Tibial nerve (tissue), 4 donors: ENCODE results near the gene KIRREL2. TPM values are rescaled to one million over a fixed set of nuclear protein-coding genes. Genes with fewer than 3 reads are reported as not detected.

Source experiments
- DNase-seq, 2 donors: peaks; one replicate each; pipeline ENCODE4 v3.0.0-alpha.2; 2019; ENCODE audit warnings: low spot score in 2 of 2
- H3K27ac ChIP-seq, 4 donors: fragments of 200-600 bp; sonication (generic) in 3 of 4; one replicate each; pipeline ENCODE4 v1.5.1; 2017 to 2019; ENCODE audit warnings: mild to moderate bottlenecking in 1 of 4
- H3K27me3 ChIP-seq, 2 donors: fragments of 200-600 bp; sonication (generic) in 1 of 2; one replicate each; pipeline versions ENCODE4 v1.5.1 to v1.6.0; 2017 to 2019
- H3K36me3 ChIP-seq, 3 donors: fragments of 200-600 bp; sonication (generic); one replicate each; pipeline ENCODE4 v1.5.1; 2018 to 2019
- H3K4me1 ChIP-seq, 4 donors: fragments of 200-600 bp; sonication (generic) in 3 of 4; one replicate each; pipeline ENCODE4 v1.5.1; 2017 to 2019
- H3K4me3 ChIP-seq, 4 donors: fragments of 200-600 bp; sonication (generic) in 3 of 4; one replicate each; pipeline ENCODE4 v1.5.1; 2017 to 2019; ENCODE audit warnings: mild to moderate bottlenecking in 1 of 4, moderate library complexity in 1 of 4
- H3K9me3 ChIP-seq, 4 donors: fragments of 200-600 bp; sonication (generic) in 3 of 4; one replicate each; pipeline ENCODE4 v1.5.1; 2017 to 2019
- EP300 ChIP-seq, 2 donors: sonication (generic); formaldehyde crosslinking; IDR thresholded peaks; one replicate each; pipeline ENCODE4 v1.6.1; 2017; ENCODE audit warnings: antibody characterized with exemption in 2 of 2, mild to moderate bottlenecking in 1 of 2
- POLR2A ChIP-seq, 2 donors: fragments of 450-650 bp; IDR thresholded peaks; one replicate each; pipeline ENCODE4 v1.6.1; 2017; ENCODE audit warnings: antibody characterized with exemption in 2 of 2, mild to moderate bottlenecking in 2 of 2, moderate library complexity in 2 of 2
- WGBS, 2 donors: methylation state at CpG; one replicate each; pipeline ENCODE4 v1.1.5; 2018; 5-methylcytosine and 5-hydroxymethylcytosine counted together
- total RNA-seq, 4 donors: library from RNA; depleted of rRNA; stranded (reverse); fragments of >200 nt; gene quantifications; one replicate each; pipeline ENCODE4 v1.1.0, GENCODE V29; 2016
- TF ChIP-seq, protein P1 (sequence below), 5 experiments: fragments of 200-600 bp in 3 of 5; fragments of 450-650 bp in 2 of 5; sonication (generic) in 3 of 5; IDR thresholded peaks; one replicate each; pipeline ENCODE4 v1.5.1; 2016 to 2019; ENCODE audit warnings: antibody characterized with exemption in 5 of 5, mild to moderate bottlenecking in 3 of 5, moderate library complexity in 2 of 5

KIRREL2 gene
- total RNA-seq, 4 donors from 2014 or later, result 0.44 TPM; not detected in 3

DNA sequence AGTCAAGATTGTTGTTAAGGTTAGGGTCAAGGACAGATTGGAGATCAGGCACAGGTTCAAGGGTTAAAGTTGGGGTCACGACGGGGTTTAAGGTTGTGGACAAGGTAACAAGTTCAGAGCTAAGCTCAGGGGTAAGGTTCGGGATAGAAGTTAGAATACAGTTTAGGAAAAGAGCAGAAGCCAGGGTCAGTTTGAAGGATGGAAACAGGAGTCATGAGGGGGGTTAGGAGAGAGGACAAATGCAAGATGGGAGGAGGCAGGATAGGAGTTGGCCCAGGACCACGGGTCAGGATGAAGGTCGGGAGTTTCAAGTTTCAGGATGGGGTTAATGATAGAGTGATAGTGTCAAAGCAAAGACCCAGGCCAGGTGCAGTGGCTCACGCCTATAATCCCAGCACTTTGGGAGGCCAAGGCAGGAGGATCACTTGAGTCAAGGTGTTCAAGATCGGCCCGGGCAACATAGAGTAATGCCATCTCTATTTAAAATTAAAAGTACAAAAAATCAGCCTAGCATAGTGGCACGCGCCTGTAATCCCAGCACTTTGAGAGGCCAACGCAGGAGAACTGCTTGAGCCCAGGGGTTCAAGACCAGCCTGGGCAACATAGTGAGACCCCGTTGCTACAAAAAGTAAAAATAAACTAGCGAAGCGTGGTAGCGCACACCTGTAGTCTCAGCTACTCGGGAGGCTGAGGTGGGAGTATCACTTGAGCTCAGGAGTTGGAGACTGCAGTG, 12.1 kb upstream of the KIRREL2 start:
- Histone ChIP-seq H3K27me3 (peaks cover 2 to 66% of the 10 kb centered on the region in 2 donors), H3K4me3 (no peak overlapping the region), H3K36me3 (no peaks in the 10 kb centered on the region), H3K4me1 (peaks cover 0 to 22% (median 9%) of the 10 kb centered on the region in 4 donors), H3K9me3 (peaks cover 0 to 26% (median 0%) of the 10 kb centered on the region in 4 donors), H3K27ac (no peak overlapping the region)
- DNase-seq, result no peak
- TF ChIP-seq, protein P1, sequence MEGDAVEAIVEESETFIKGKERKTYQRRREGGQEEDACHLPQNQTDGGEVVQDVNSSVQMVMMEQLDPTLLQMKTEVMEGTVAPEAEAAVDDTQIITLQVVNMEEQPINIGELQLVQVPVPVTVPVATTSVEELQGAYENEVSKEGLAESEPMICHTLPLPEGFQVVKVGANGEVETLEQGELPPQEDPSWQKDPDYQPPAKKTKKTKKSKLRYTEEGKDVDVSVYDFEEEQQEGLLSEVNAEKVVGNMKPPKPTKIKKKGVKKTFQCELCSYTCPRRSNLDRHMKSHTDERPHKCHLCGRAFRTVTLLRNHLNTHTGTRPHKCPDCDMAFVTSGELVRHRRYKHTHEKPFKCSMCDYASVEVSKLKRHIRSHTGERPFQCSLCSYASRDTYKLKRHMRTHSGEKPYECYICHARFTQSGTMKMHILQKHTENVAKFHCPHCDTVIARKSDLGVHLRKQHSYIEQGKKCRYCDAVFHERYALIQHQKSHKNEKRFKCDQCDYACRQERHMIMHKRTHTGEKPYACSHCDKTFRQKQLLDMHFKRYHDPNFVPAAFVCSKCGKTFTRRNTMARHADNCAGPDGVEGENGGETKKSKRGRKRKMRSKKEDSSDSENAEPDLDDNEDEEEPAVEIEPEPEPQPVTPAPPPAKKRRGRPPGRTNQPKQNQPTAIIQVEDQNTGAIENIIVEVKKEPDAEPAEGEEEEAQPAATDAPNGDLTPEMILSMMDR (IDR thresholded peaks at IDR 0.05), result no peak
- TF ChIP-seq EP300 (IDR thresholded peaks at IDR 0.05) (no peak), POLR2A (IDR thresholded peaks at IDR 0.05) (no peak)
- 58 to 65% methylated on average over 16 of the region's 16 CpGs for WGBS, 2 donors

DNA sequence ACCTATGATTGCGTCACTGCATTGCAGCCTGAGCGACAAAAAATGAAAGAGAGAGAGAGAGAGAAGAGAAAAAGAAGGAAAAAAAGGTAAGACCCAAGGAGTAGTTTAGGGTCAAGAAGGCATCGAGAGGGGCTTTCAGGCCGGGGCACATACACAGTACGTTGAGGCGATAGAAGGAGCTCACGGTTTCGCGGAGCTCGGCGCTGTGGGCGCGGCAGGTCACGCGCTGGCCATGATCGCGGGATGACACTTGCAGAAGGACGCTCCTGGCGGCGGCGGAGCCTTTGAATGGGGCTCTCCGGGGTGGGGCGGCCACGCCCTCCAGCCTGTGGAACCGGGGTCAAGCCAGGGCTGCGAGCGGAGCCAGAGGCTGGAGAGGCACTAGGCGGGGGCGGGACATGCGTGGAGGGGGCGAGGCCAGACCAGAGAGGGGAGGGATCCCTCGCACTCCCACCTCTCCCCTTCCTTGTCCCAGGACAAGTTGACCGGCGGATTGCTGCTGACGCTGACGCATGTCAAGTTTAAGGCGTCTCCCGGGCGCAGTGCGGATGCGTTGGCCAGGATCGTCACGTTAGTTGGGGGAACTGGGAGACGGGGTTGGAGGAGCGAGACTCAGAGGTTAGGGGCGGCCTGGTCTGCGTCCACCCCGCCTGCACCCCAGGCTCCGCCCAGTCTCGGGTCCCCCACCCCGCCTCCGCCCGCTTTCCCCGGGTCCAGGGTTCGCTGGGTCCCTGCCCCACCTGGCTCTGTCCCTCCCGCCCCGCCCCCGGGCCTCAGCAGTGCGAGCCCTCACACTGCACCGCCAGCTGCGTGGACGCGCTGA, 11.3 kb upstream of the KIRREL2 start:
- DNase-seq, result no peak
- H3K36me3 ChIP-seq, result no peaks in the 10 kb centered on the region
- peaks cover 2 to 74% of the 10 kb centered on the region in 2 donors for H3K27me3 ChIP-seq
- H3K4me1 ChIP-seq, result peaks cover 0 to 22% (median 9%) of the 10 kb centered on the region in 4 donors
- H3K4me3 ChIP-seq, result peak overlapping the region in 2 of 4 donors; percentile 7 to 18
- WGBS, 2 donors, result 6 to 7% methylated on average over 33 to 38 of the region's 63 CpGs
- TF ChIP-seq, protein P1 (IDR thresholded peaks at IDR 0.05), result no peak
- no peak for TF ChIP-seq POLR2A (IDR thresholded peaks at IDR 0.05)
- peaks cover 0 to 18% (median 0%) of the 10 kb centered on the region in 4 donors for H3K9me3 ChIP-seq
- H3K27ac ChIP-seq, result no peak overlapping the region

DNA sequence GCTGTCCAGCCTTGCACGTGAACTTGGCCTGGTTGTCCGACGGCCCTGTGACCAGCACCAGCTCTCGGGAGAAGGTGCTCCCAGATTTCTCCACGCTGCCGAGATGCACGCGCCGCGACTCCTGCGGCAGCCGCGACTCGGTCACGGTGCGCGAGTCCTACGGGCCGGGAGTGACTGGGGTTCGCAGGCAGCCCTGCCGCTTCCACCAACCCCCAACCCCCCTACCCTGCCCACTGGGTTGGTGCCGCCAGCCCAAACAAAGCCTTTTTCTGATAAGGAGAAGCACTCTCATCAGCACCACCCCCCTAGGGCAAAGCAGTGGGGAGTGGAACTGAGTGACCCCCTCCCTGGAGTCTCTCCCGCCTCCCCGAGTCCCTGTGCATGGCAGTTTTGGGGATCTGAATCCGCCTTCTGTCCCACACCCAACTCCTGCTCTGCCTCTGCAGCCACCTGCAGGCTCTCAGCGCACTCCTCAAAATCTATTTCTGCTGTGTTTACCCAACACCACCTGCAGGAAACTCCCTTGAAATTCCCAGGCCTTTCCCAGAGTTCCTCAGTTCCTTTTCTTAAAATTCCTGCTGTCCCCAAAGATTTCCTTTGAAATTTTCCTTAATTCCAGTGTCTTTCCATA, 10.6 kb upstream of the KIRREL2 start:
- TF ChIP-seq, protein P1 (IDR thresholded peaks at IDR 0.05), result no peak
- TF ChIP-seq EP300 (IDR thresholded peaks at IDR 0.05), result no peak
- TF ChIP-seq POLR2A (IDR thresholded peaks at IDR 0.05), result no peak
- DNase-seq, result no peak
- 8 to 9% methylated on average over 11 to 22 of the region's 26 CpGs for WGBS, 2 donors
- Histone ChIP-seq H3K36me3 (no peaks in the 10 kb centered on the region), H3K27ac (no peak overlapping the region), H3K27me3 (peaks cover 2 to 80% of the 10 kb centered on the region in 2 donors), H3K4me3 (no peak overlapping the region), H3K4me1 (peaks cover 0 to 22% (median 9%) of the 10 kb centered on the region in 4 donors), H3K9me3 (peaks cover 0 to 13% (median 0%) of the 10 kb centered on the region in 4 donors)

DNA sequence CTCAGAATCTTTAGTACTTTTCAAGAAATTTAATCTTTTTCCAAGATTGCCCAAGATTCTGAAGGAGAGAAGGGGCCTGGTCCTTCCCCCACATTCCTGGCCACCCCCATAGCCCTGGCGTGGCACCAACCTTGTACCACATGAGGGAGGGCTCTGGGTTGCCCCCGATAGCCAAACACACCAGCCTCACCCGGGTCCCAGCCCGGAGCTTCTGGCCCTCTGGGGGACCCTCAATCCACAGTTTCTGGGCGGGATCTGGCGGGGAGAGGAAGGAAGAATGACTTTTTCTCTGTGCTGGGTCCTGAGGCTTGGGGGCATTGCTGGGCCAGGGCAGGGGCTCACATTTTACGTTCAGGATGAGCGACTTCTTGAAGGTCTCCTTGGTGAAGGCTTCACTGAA, 8.8 kb upstream of the KIRREL2 start:
- Histone ChIP-seq H3K9me3 (no peaks in the 10 kb centered on the region), H3K4me1 (peaks cover 0 to 22% (median 9%) of the 10 kb centered on the region in 4 donors), H3K27me3 (peaks cover 2 to 95% of the 10 kb centered on the region in 2 donors), H3K36me3 (no peaks in the 10 kb centered on the region), H3K4me3 (no peak overlapping the region), H3K27ac (no peak overlapping the region)
- no peak for TF ChIP-seq EP300 (IDR thresholded peaks at IDR 0.05)
- TF ChIP-seq, protein P1 (IDR thresholded peaks at IDR 0.05), result no peak
- WGBS, 2 donors, result 68 to 74% methylated on average over 8 of the region's 8 CpGs
- DNase-seq, result no peak
